Ascending aorta (tissue), 2 donors: ENCODE measurements around the gene EHBP1L1. TPM values are rescaled to one million over a fixed set of nuclear protein-coding genes. Genes with fewer than 3 reads are reported as not detected.
"Not testable (repeated sequence)": the region's sequence is repeated elsewhere in the genome, so short reads cannot be mapped to it uniquely, and the experiment has no call there.

Experiments
- DNase-seq, 2 donors: peaks; one replicate each; pipeline ENCODE4 v3.0.0-alpha.2; 2019; ENCODE audit warnings: low spot score in 2 of 2
- H3K27ac ChIP-seq, 2 donors: fragments of 200-600 bp; sonication (generic); one replicate each; pipeline ENCODE4 v1.5.1; 2016 to 2017; ENCODE audit warnings: mild to moderate bottlenecking in 1 of 2
- H3K27me3 ChIP-seq: fragments of 200-600 bp; sonication (generic); one replicate; pipeline ENCODE4 v1.5.1; 2017
- H3K36me3 ChIP-seq, 2 donors: fragments of 200-600 bp; sonication (generic); one replicate each; pipeline ENCODE4 v1.5.1; 2016
- H3K4me1 ChIP-seq, 2 donors: fragments of 200-600 bp; sonication (generic); one replicate each; pipeline ENCODE4 v1.5.1; 2016 to 2017; ENCODE audit warnings: mild to moderate bottlenecking in 1 of 2
- H3K4me3 ChIP-seq, 2 donors: fragments of 200-600 bp; sonication (generic); one replicate each; pipeline ENCODE4 v1.5.1; 2016 to 2017; ENCODE audit warnings: mild to moderate bottlenecking in 1 of 2
- H3K9me3 ChIP-seq, 2 donors: fragments of 200-600 bp; sonication (generic); one replicate each; pipeline ENCODE4 v1.5.1; 2016
- CTCF ChIP-seq, 3 experiments: fragments of 200-600 bp in 2 of 3; fragments of 450-650 bp in 1 of 3; sonication (generic) in 2 of 3; IDR thresholded peaks; one replicate each; pipeline ENCODE4 v1.5.1; 2016 to 2019; ENCODE audit warnings: antibody characterized with exemption in 3 of 3, mild to moderate bottlenecking in 1 of 3, moderate library complexity in 1 of 3
- intact Hi-C: fragments of 100-400 bp; cut with DNase I; formaldehyde crosslinking; loops from one replicate; pipeline ENCODE4 v1.15.1; 2023
- total RNA-seq: library from RNA; depleted of rRNA; stranded (reverse); fragments of >200 nt; gene quantifications from one replicate; pipeline ENCODE4 v1.1.0, GENCODE V29; 2016

EHBP1L1 gene
- total RNA-seq, 1 donor from 2014 or later = 418 TPM

GRCh38 chr11:65636108-65637031 is 60.5 kb downstream of the EHBP1L1 start:
- H3K27ac ChIP-seq = no peak overlapping the region
- no peak for DNase-seq
- intact Hi-C loops = no loop called here

GRCh38 chr11:65637032-65637557 is 61.2 kb downstream of the EHBP1L1 start:
- Histone ChIP-seq H3K4me3 (no peak overlapping the region), H3K27ac (peak overlapping the region; percentile 11 to 84), H3K4me1 (peaks cover 2 to 10% of the 10 kb centered on the region in 2 donors), H3K9me3 (no peaks in the 10 kb centered on the region), H3K36me3 (peaks cover 35 to 46% of the 10 kb centered on the region in 2 donors), H3K27me3 (no peaks in the 10 kb centered on the region)
- TF ChIP-seq CTCF (IDR thresholded peaks at IDR 0.05) = no peak
- no peak for DNase-seq
- intact Hi-C loops = no loop called here

More at GRCh38 chr11:65636108-65637031, 60.5 kb downstream of the EHBP1L1 start:
- peaks cover 2 to 10% of the 10 kb centered on the region in 2 donors for H3K4me1 ChIP-seq
- H3K4me3 ChIP-seq = no peak overlapping the region
- H3K36me3 ChIP-seq = peaks cover 42 to 49% of the 10 kb centered on the region in 2 donors
- H3K9me3 ChIP-seq = no peaks in the 10 kb centered on the region
- H3K27me3 ChIP-seq = no peaks in the 10 kb centered on the region
- TF ChIP-seq CTCF (IDR thresholded peaks at IDR 0.05) = no peak

GRCh38 chr11:65637794-65638419 is 62.1 kb downstream of the EHBP1L1 start, which contains the start of gene SIPA1:
Gene SIPA1 (plus strand): TSS chr11:65638101. CDS start chr11:65640922, 2,821 bp downstream.
- peak within 1 kb of the TSS; percentile 71 to 84 for H3K27ac ChIP-seq
- peak within 1 kb of the TSS; percentile 53 to 84 for H3K4me3 ChIP-seq
- TF ChIP-seq CTCF (IDR thresholded peaks at IDR 0.05) = peak in 2 of 3 experiments; percentile 6 to 34
- peaks cover 2 to 10% of the 10 kb centered on the region in 2 donors for H3K4me1 ChIP-seq
- intact Hi-C loops = loop anchor here (1.0 kb wide), 1 partner anchor 14 kb away; no protein-coding TSS in a partner anchor
- peak in 1 of 2 donors; percentile 84 for DNase-seq
- no peaks in the 10 kb centered on the region for H3K27me3 ChIP-seq
- peaks cover 31 to 44% of the 10 kb centered on the region in 2 donors for H3K36me3 ChIP-seq
- H3K9me3 ChIP-seq = no peaks in the 10 kb centered on the region

- H3K4me1 ChIP-seq, intact Hi-C loops, H3K27me3 ChIP-seq, H3K9me3 ChIP-seq, DNase-seq: not testable (repeated sequence)
- H3K4me3 ChIP-seq = peak overlapping the region in 1 of 2 donors; percentile 84
- H3K36me3 ChIP-seq = peaks cover 26 to 35% of the 10 kb centered on the region in 2 donors
- peak overlapping the region; percentile 71 to 84 for H3K27ac ChIP-seq
These were observed 63.4 kb downstream of the EHBP1L1 start for GRCh38 chr11:65639228-65639597.

GRCh38 chr11:65639623-65640482 is 64.0 kb downstream of the EHBP1L1 start:
- H3K27me3 ChIP-seq = no peaks in the 10 kb centered on the region
- H3K9me3 ChIP-seq = no peaks in the 10 kb centered on the region
- TF ChIP-seq CTCF (IDR thresholded peaks at IDR 0.05) = no peak
- DNase-seq = no peak
- H3K4me1 ChIP-seq = peaks cover 2 to 10% of the 10 kb centered on the region in 2 donors
- H3K36me3 ChIP-seq = peaks cover 19 to 29% of the 10 kb centered on the region in 2 donors
- H3K4me3 ChIP-seq = peak overlapping the region in 1 of 2 donors; percentile 84
- intact Hi-C loops = no loop called here
- H3K27ac ChIP-seq = peak overlapping the region; percentile 35 to 68
